ENCODE measurements around the gene HRG.

DNA sequence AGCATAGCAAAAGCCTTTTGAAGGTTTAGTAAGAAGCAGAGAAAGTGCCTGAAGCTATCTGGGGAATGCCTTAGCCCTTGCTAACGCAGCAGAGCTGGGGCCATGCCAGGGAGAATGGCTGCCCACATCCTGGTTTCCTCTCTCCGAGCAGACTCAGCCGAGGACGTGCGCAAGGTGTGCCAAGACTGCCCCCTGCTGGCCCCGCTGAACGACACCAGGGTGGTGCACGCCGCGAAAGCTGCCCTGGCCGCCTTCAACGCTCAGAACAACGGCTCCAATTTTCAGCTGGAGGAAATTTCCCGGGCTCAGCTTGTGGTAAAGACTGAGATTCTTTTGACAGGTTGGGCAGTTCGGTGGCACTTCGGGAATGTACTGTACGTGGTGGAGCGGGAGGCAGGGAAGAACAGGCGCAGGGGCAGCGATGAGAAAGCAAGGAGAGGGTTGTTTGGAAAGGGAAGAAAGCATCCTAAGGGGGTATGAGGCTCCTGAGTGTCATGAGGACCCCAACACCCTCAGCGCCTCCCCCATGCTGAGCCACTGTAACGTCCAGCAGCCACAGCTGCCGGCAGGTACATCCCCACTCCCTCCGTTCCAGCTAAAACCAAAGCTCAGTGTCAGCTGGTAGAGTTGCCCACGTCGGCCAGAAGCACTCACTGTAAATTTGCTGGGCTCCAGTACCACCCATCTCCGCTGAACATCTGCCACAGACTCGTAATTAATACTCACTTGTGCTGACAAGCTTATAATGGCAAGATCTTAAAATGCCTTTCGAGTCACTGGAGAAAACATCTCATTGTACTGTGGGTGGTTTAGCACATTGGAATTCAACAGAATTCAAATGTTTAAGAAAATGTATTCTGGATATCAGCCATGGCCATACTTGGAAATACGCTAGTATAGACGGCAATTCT is 48.5 kb upstream of the HRG start:
- no peak for TF ChIP-seq EZH2 (IDR thresholded peaks at IDR 0.05; ENCODE audit: borderline replicate concordance, low read length)
- TF ChIP-seq, protein P1, sequence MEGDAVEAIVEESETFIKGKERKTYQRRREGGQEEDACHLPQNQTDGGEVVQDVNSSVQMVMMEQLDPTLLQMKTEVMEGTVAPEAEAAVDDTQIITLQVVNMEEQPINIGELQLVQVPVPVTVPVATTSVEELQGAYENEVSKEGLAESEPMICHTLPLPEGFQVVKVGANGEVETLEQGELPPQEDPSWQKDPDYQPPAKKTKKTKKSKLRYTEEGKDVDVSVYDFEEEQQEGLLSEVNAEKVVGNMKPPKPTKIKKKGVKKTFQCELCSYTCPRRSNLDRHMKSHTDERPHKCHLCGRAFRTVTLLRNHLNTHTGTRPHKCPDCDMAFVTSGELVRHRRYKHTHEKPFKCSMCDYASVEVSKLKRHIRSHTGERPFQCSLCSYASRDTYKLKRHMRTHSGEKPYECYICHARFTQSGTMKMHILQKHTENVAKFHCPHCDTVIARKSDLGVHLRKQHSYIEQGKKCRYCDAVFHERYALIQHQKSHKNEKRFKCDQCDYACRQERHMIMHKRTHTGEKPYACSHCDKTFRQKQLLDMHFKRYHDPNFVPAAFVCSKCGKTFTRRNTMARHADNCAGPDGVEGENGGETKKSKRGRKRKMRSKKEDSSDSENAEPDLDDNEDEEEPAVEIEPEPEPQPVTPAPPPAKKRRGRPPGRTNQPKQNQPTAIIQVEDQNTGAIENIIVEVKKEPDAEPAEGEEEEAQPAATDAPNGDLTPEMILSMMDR (IDR thresholded peaks at IDR 0.05; ENCODE audit: low read length): peak; percentile 100
